HG03175 (cell line): ENCODE data around the gene MRGPRD.

ENCODE experiments used
- ATAC-seq: cut with Tn5 transposase; IDR thresholded peaks from one replicate; pipeline ENCODE4 v1.9.1; 2021; ENCODE audit warnings: mild to moderate bottlenecking, moderate library complexity; ENCODE audit not compliant: unreplicated experiment

MRGPRD gene

GRCh38 chr11:68933605-68934320 is 47.0 kb downstream of the MRGPRD start:
- ATAC-seq = no peak

DNA sequence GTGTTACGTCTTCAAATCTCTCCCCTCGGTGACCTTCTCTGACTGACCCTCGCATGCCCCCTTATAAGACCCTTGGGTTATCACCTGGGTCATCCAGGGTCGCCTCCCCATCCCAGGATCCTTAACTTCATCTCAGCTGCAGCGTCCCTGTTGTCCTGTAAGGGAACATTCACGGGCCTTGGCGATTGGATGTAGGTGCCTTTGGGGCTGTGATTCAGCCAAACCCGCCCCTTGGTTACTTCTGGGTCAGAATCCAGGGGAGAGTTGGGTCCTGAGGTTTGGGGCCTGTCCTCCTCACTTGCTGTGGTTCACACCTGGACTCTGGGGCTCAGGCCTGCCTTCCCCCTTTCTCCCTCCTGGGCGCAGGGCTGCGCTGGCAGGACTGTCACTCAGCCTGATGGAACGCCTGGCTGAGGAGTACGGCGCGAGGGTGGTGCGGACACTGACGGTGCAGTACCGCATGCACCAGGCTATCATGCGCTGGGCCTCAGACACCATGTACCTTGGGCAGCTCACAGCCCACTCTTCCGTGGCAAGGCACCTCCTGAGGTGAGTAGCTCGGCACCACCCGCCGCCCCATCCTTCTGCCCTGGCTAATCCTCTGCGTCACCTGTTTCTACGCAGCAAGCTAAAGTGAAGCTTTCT is 47.7 kb downstream of the MRGPRD start:
- no peak for ATAC-seq

- ATAC-seq = no peak
Observed at GRCh38 chr11:68932358-68932757, 48.4 kb downstream of the MRGPRD start.

GRCh38 chr11:68931911-68932310 is 48.9 kb downstream of the MRGPRD start:
- ATAC-seq = no peak

DNA sequence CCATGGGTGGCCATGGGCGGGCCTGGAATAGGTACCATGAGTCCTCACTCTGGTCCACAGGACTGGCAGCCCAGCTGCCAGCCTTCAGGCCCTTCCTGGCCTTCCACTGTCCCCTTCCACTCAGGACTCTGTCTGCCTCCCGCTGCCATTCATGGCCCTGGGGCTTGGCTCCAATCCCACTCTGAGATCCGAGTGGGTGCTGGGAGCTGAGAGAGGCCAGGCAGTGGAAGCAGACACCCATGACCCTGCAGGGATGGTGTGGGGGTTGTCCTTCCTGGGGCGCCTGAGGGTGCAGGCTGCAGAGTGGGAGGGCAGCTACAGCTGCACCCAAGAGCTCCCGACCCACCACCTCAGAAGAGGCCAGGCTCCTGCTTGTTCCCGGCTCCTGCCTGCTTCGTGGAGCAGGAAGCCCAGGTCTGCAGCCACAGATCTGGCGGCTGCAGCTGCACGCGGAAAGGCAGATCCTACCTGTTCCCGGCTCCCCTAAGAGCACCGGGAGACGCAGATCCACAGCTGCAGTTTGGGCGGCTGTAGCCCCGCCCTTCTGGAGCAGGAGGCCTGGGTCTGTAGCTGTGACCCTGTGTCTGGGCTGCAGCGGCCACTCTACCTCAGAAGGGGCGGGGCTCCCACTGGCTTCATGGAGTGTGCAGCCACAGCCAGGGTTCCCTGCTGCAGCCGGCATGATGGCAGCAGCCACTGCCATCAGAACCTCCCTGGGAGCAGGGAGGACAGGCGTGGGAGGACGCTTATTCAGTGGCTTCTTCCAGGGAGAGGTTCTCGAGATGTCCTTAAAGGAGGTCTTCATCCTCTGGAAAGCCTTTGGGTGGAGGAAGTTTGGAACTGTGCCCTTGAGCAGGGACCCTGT is 49.6 kb downstream of the MRGPRD start:
- ATAC-seq = no peak
